T-helper 17 cell (primary cell): ENCODE data around the gene NR1D2. TPM values are rescaled to one million over a fixed set of nuclear protein-coding genes. Genes with fewer than 3 reads are reported as not detected.
"Not testable (repeated sequence)": the region's sequence is repeated elsewhere in the genome, so short reads cannot be mapped to it uniquely, and the experiment has no call there.

Experiments used
- ATAC-seq: fragments of 150-1000 bp; cut with Tn5 transposase; 2 replicates; pipeline ENCODE4 v1.10.0; 2021; ENCODE audit warnings: mild to moderate bottlenecking, moderate library complexity
- DNase-seq, 3 donors: peaks; one replicate each; pipeline versions ENCODE4 v3.0.0 to v3.0.0-alpha.2; 2020 to 2021
- H3K9me3 ChIP-seq: one replicate; pipeline ENCODE4 v1.7.0; 2013; ENCODE audit warnings: low read length, mild to moderate bottlenecking; ENCODE audit not compliant: control insufficient read depth, poor library complexity, severe bottlenecking
- H3K27ac Mint-ChIP-seq: one replicate; pipeline ENCODE4 v1.8.0; 2022; ENCODE audit warnings: mild to moderate bottlenecking, moderate library complexity, mixed read lengths
- H3K27me3 Mint-ChIP-seq: one replicate; pipeline ENCODE4 v1.8.0; 2022; ENCODE audit warnings: mixed read lengths
- H3K36me3 Mint-ChIP-seq: one replicate; pipeline ENCODE4 v1.8.0; 2022; ENCODE audit warnings: low read depth, mixed read lengths
- H3K4me1 Mint-ChIP-seq: one replicate; pipeline ENCODE4 v1.8.0; 2022; ENCODE audit warnings: mild to moderate bottlenecking, mixed read lengths
- H3K4me3 Mint-ChIP-seq: one replicate; pipeline ENCODE4 v1.8.0; 2022; ENCODE audit warnings: mild to moderate bottlenecking, moderate library complexity, mixed read lengths
- total RNA-seq, 4 donors: library from RNA in 2 of 4; stranded (reverse) in 2 of 4; gene quantifications; one replicate each; pipeline ENCODE4 v1.2.3 and lab custom pipeline; 2022 to 2026

The NR1D2 gene
- total RNA-seq, 2 donors from 2014 or later, result 132 to 171 TPM

GRCh38 chr3:23917679-23918303 lies 27.3 kb upstream of the NR1D2 start:
- ATAC-seq, H3K27me3 Mint-ChIP-seq, H3K36me3 Mint-ChIP-seq, H3K9me3 ChIP-seq, DNase-seq: not testable (repeated sequence)
- H3K27ac Mint-ChIP-seq, result peak overlapping the region; percentile 98
- peaks cover 37% of the 10 kb centered on the region for H3K4me1 Mint-ChIP-seq
- peak overlapping the region; percentile 98 for H3K4me3 Mint-ChIP-seq

DNA sequence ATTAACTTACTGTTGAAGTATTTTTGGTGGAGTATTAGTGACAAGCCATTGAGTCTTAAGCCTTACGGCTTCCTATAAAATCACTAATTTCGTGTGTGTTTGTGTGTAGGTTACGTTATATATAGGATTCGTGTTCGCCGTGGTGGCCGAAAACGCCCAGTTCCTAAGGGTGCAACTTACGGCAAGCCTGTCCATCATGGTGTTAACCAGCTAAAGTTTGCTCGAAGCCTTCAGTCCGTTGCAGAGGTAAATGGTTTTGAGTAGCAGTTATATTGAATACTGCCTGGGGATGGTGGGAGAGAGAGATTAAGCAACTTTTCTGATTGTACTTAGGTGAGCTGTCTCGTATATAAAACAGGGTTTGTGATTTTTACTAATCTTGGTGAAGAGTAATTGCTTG lies 26.8 kb upstream of the NR1D2 start:
- not testable (repeated sequence) for DNase-seq, H3K27me3 Mint-ChIP-seq, ATAC-seq, H3K36me3 Mint-ChIP-seq, H3K9me3 ChIP-seq
- peak overlapping the region; percentile 98 for H3K4me3 Mint-ChIP-seq
- peaks cover 37% of the 10 kb centered on the region for H3K4me1 Mint-ChIP-seq
- H3K27ac Mint-ChIP-seq, result peak overlapping the region; percentile 98

DNA sequence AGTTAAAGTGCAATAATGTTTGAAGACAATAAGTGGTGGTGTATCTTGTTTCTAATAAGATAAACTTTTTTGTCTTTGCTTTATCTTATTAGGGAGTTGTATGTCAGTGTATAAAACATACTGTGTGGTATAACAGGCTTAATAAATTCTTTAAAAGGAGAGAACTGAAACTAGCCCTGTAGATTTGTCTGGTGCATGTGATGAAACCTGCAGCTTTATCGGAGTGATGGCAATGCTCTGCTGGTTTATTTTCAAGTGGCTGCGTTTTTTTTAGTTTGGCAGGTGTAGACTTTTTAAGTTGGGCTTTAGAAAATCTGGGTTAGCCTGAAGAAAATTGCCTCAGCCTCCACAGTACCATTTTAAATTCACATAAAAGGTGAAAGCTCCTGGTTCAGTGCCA lies 25.5 kb upstream of the NR1D2 start:
- no peak overlapping the region for H3K4me3 Mint-ChIP-seq
- peak overlapping the region; percentile 98 for H3K27ac Mint-ChIP-seq
- H3K36me3 Mint-ChIP-seq, result no peaks in the 10 kb centered on the region
- ATAC-seq (no peak), DNase-seq (no peak)
- no peaks in the 10 kb centered on the region for H3K27me3 Mint-ChIP-seq
- no peaks in the 10 kb centered on the region for H3K9me3 ChIP-seq
- peaks cover 37% of the 10 kb centered on the region for H3K4me1 Mint-ChIP-seq

GRCh38 chr3:23920151-23920655 lies 24.9 kb upstream of the NR1D2 start:
- H3K4me3 Mint-ChIP-seq, result no peak overlapping the region
- peak overlapping the region; percentile 53 for H3K27ac Mint-ChIP-seq
- no peak for ATAC-seq
- no peaks in the 10 kb centered on the region for H3K27me3 Mint-ChIP-seq
- H3K9me3 ChIP-seq, result no peaks in the 10 kb centered on the region
- no peaks in the 10 kb centered on the region for H3K36me3 Mint-ChIP-seq
- DNase-seq, result no peak
- H3K4me1 Mint-ChIP-seq, result peaks cover 34% of the 10 kb centered on the region

DNA sequence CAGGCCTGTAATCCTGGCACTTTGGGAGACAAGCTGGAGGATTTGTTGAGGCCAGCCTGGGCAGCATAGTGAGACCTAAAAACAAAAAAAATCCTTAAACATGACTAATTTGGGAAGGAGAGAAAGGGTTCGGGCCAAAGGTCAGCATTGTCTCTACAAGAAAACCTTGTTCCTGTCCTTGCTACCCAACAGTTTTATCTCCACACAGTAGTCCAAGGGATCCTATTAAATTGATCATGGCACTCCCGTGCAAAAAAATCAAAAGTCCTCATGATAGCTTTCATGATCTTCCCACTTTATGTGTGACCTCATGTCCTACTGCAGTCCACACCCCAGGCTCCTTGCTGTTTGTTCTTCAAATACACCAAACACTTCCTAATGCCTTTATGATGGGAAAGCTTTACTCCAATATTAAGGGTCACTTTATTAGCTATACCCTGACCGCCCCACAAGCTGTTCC lies 24.0 kb upstream of the NR1D2 start:
- H3K4me1 Mint-ChIP-seq, result peaks cover 26% of the 10 kb centered on the region
- no peaks in the 10 kb centered on the region for H3K27me3 Mint-ChIP-seq
- peak overlapping the region; percentile 53 for H3K27ac Mint-ChIP-seq
- no peaks in the 10 kb centered on the region for H3K36me3 Mint-ChIP-seq
- ATAC-seq (no peak), DNase-seq (no peak)
- no peaks in the 10 kb centered on the region for H3K9me3 ChIP-seq
- H3K4me3 Mint-ChIP-seq, result peak overlapping the region; percentile 15

GRCh38 chr3:23923786-23924185 lies 21.3 kb upstream of the NR1D2 start:
- DNase-seq, result no peak

DNA sequence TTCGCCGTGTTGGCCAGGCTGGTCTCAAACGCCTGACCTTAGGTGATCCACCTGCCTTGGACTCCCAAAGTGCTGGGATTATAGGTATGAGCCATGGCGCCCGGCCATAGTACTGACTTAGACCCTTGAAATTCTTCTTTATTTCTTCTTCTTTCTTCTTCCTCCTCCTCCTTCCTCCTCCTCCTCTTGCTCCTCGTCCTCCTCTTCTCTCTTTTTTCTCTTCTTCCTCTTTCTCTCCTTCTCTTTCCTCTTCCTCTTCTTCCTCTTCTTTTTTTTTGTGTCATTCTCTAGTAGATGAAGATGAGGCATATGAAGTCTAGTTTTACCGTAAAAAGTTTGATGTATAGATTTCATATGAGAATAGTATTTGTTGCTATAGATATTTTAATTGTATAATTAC lies 18.8 kb upstream of the NR1D2 start:
- Mint-ChIP-seq H3K4me1 (peaks cover 3% of the 10 kb centered on the region), H3K27ac (no peak overlapping the region), H3K27me3 (peaks cover 1% of the 10 kb centered on the region), H3K4me3 (no peak overlapping the region), H3K36me3 (peaks cover 2% of the 10 kb centered on the region)
- ATAC-seq, result no peak
- no peak for DNase-seq
- no peaks in the 10 kb centered on the region for H3K9me3 ChIP-seq

More at GRCh38 chr3:23923786-23924185, 21.3 kb upstream of the NR1D2 start:
- H3K9me3 ChIP-seq, result no peaks in the 10 kb centered on the region
- Mint-ChIP-seq H3K27ac (no peak overlapping the region), H3K4me1 (peaks cover 12% of the 10 kb centered on the region), H3K4me3 (no peak overlapping the region), H3K27me3 (no peaks in the 10 kb centered on the region), H3K36me3 (no peaks in the 10 kb centered on the region)
- ATAC-seq, result no peak

DNA sequence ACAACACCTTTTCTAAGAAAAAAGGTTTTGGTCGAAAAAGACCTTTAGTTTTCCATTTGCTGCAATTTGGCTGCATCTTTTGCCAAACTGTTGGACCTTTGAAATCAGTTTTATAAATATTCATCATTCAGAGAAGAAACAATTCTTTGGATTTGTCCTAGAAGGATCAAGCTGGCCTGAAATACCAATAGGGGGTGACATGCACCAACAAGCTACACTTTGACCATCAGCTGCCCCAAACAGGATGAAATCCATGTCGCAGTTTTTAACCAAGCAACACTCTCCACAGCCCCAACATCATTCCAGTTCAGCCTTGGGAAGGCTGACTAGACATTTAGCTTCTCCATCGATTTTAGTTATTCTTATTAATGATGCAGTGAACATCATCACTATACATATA lies 18.4 kb upstream of the NR1D2 start:
- Mint-ChIP-seq H3K27me3 (peaks cover 6% of the 10 kb centered on the region), H3K4me1 (peaks cover 6% of the 10 kb centered on the region), H3K4me3 (no peak overlapping the region), H3K27ac (no peak overlapping the region), H3K36me3 (peaks cover 5% of the 10 kb centered on the region)
- ATAC-seq, result no peak
- H3K9me3 ChIP-seq, result no peaks in the 10 kb centered on the region
- DNase-seq, result no peak

- H3K27me3 Mint-ChIP-seq, result peaks cover 12% of the 10 kb centered on the region
- no peaks in the 10 kb centered on the region for H3K9me3 ChIP-seq
- H3K36me3 Mint-ChIP-seq, result peaks cover 5% of the 10 kb centered on the region
- H3K4me3 Mint-ChIP-seq, result no peak overlapping the region
- DNase-seq, result no peak
- peak overlapping the region; percentile 54 for H3K27ac Mint-ChIP-seq
- ATAC-seq, result no peak
- peaks cover 6% of the 10 kb centered on the region for H3K4me1 Mint-ChIP-seq
Measured at GRCh38 chr3:23928524-23928923, 16.6 kb upstream of the NR1D2 start.

- ATAC-seq (no peak), DNase-seq (no peak)
- H3K4me3 Mint-ChIP-seq, result no peak overlapping the region
- peaks cover 2% of the 10 kb centered on the region for H3K9me3 ChIP-seq
- H3K27me3 Mint-ChIP-seq, result peaks cover 13% of the 10 kb centered on the region
- H3K36me3 Mint-ChIP-seq, result peaks cover 7% of the 10 kb centered on the region
- H3K27ac Mint-ChIP-seq, result no peak overlapping the region
- peaks cover 4% of the 10 kb centered on the region for H3K4me1 Mint-ChIP-seq
Measured at GRCh38 chr3:23931597-23931996, 13.5 kb upstream of the NR1D2 start.

DNA sequence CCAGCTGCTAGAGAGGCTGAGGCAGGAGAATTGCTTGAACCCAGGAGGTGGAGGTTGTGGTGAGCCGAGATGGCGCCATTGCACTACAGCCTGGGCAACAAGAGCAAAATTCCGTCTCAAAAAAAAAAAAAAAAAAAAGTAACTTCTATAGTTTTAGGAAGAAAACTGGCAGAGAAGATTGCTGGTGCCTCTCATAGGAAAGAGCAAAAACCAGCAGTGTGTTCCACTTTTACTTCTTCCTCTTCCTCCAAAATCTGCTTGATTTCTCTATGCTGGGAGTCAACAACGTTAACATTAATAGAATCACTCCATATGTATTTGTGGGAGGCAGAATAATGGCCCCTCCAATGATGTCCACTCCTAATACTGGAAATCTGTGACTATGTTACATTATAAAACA lies 12.5 kb upstream of the NR1D2 start:
- H3K9me3 ChIP-seq, result peaks cover 2% of the 10 kb centered on the region
- Mint-ChIP-seq H3K36me3 (peaks cover 7% of the 10 kb centered on the region), H3K27me3 (peaks cover 20% of the 10 kb centered on the region)

DNA sequence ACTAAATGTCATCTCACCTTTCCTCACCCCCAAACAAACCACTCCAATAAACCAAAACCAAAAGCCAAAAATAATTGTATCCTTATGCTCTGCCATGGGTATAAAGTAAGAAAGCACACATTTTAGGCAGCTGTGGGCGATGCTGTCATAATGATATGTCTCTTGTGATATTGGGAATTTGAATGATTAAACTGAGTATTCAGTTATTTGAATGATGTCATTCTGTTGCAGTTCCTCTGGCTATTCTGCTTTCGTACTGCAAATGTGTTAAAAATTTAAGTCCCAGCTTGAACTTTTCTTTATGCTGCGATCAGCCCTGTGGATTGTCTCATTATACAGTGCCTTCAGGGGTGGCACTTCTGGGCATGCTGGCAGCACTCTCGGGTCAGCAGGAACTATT lies 10.8 kb upstream of the NR1D2 start:
- no peak overlapping the region for H3K4me3 Mint-ChIP-seq
- no peak overlapping the region for H3K27ac Mint-ChIP-seq
- DNase-seq (no peak), ATAC-seq (no peak)
- H3K36me3 Mint-ChIP-seq, result peaks cover 7% of the 10 kb centered on the region
- H3K4me1 Mint-ChIP-seq, result peaks cover 4% of the 10 kb centered on the region
- H3K27me3 Mint-ChIP-seq, result peaks cover 20% of the 10 kb centered on the region
- peaks cover 2% of the 10 kb centered on the region for H3K9me3 ChIP-seq

More for the DNA sequence above, 12.5 kb upstream of the NR1D2 start:
- DNase-seq, result no peak
- H3K4me1 Mint-ChIP-seq, result peaks cover 4% of the 10 kb centered on the region
- H3K4me3 Mint-ChIP-seq, result no peak overlapping the region
- ATAC-seq, result no peak
- no peak overlapping the region for H3K27ac Mint-ChIP-seq

- Mint-ChIP-seq H3K27ac (no peak overlapping the region), H3K4me3 (no peak overlapping the region), H3K27me3 (peaks cover 13% of the 10 kb centered on the region), H3K36me3 (peaks cover 2% of the 10 kb centered on the region), H3K4me1 (no peaks in the 10 kb centered on the region)
- DNase-seq, result no peak
- no peak for ATAC-seq
- H3K9me3 ChIP-seq, result peaks cover 2% of the 10 kb centered on the region
Measured at GRCh38 chr3:23937296-23937695, 7.8 kb upstream of the NR1D2 start.

DNA sequence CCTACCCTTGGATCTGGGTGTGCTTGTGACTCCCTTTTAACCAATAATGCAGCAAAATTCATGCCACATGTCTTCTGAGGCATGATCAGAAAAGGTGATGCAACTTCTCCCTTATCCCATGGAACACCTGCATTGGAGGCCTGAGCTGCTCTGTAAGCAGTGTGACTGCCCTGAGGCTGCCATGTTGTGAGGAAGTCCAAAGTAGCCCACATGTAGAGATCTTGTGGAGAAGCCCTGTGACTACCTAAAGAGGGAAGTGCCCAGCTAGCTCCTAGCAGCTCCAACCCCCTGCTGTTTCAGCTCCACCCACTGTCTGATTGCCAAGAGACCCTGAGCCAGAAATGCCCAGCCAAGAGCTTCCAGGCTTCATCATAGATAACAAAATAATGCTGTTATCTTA lies 6.4 kb upstream of the NR1D2 start:
- ATAC-seq (no peak), DNase-seq (no peak)
- Mint-ChIP-seq H3K27me3 (peaks cover 8% of the 10 kb centered on the region), H3K27ac (no peak overlapping the region), H3K4me1 (peaks cover 3% of the 10 kb centered on the region), H3K4me3 (no peak overlapping the region), H3K36me3 (peaks cover 2% of the 10 kb centered on the region)
- peaks cover 1% of the 10 kb centered on the region for H3K9me3 ChIP-seq
